DMS153 (cell line): ENCODE data around the gene TCHH.

ENCODE experiments used
- DNase-seq: peaks from one replicate; lab custom pipeline; 2025; lab: John Stamatoyannopoulos, UW

The TCHH gene

GRCh38 chr1:152067929-152068328 is 47.3 kb downstream of the TCHH start:
- no peak for DNase-seq

- DNase-seq = no peak
These were observed 48.1 kb downstream of the TCHH start for GRCh38 chr1:152067150-152067549.

- no peak for DNase-seq
These were observed 53.3 kb downstream of the TCHH start for GRCh38 chr1:152061952-152062351.
